Type B pancreatic cell (in vitro differentiated cells): Measurements from ENCODE around the gene ATRIP. TPM values are rescaled to one million over a fixed set of nuclear protein-coding genes. Genes with fewer than 3 reads are reported as not detected.

ENCODE experiments used
- DNase-seq: peaks from one replicate; pipeline ENCODE4 v3.0.0; 2021; ENCODE audit warnings: mixed read lengths; ENCODE audit not compliant: unreplicated experiment; ENCODE audit errors: extremely low spot score
- H3K27ac Mint-ChIP-seq: 2 replicates; pipeline ENCODE4 v1.8.0; 2021; ENCODE audit warnings: mild to moderate bottlenecking, mixed read lengths
- H3K27me3 Mint-ChIP-seq: 2 replicates; pipeline ENCODE4 v1.8.0; 2021; ENCODE audit warnings: mixed read lengths
- H3K36me3 Mint-ChIP-seq: 2 replicates; pipeline ENCODE4 v1.8.0; 2021; ENCODE audit warnings: mixed read lengths
- H3K4me1 Mint-ChIP-seq: one replicate; pipeline ENCODE4 v1.8.0; 2021; ENCODE audit warnings: mixed read lengths; ENCODE audit not compliant: unreplicated experiment
- H3K4me3 Mint-ChIP-seq: 2 replicates; pipeline ENCODE4 v1.8.0; 2021; ENCODE audit warnings: mild to moderate bottlenecking, mixed read lengths
- H3K9me3 Mint-ChIP-seq: 2 replicates; pipeline ENCODE4 v1.8.0; 2021; ENCODE audit warnings: mixed read lengths
- CTCF ChIP-seq: fragments of 200-600 bp; sonication (generic); conservative IDR thresholded peaks from 2 replicates; pipeline ENCODE4 v1.5.0; 2021; ENCODE audit warnings: antibody characterized with exemption, mild to moderate bottlenecking
- total RNA-seq: library from RNA; stranded (reverse); gene quantifications from 2 replicates; pipeline ENCODE4 v1.2.1, GENCODE V29; 2021; ENCODE audit warnings: low replicate concordance

ATRIP gene
- total RNA-seq, 1 donor from 2014 or later, result 16.0 TPM

GRCh38 chr3:48503401-48504050 is 57.0 kb downstream of the ATRIP start:
- no peak for DNase-seq
- peak overlapping the region; percentile 46 for H3K27ac Mint-ChIP-seq

GRCh38 chr3:48504051-48504946 is 57.8 kb downstream of the ATRIP start, which contains the start of gene SHISA5:
TSS of gene SHISA5 (minus strand) at chr3:48504174. CDS start at chr3:48504094, 80 bp downstream.
- Mint-ChIP-seq H3K27me3 (no peaks in the 10 kb centered on the region), H3K9me3 (no peaks in the 10 kb centered on the region), H3K4me1 (peaks cover 12% of the 10 kb centered on the region), H3K27ac (peak within 1 kb of the TSS; percentile 46), H3K36me3 (peaks cover 5% of the 10 kb centered on the region), H3K4me3 (peak within 1 kb of the TSS; percentile 83)
- no peak for TF ChIP-seq CTCF
- DNase-seq, result peak; percentile 77

More at GRCh38 chr3:48503401-48504050, 57.0 kb downstream of the ATRIP start:
- H3K4me3 Mint-ChIP-seq, result peak overlapping the region; percentile 83
- H3K36me3 Mint-ChIP-seq, result peaks cover 5% of the 10 kb centered on the region
- H3K4me1 Mint-ChIP-seq, result peaks cover 12% of the 10 kb centered on the region
- no peaks in the 10 kb centered on the region for H3K27me3 Mint-ChIP-seq
- no peak for TF ChIP-seq CTCF
- no peaks in the 10 kb centered on the region for H3K9me3 Mint-ChIP-seq

- Mint-ChIP-seq H3K4me3 (peak overlapping the region; percentile 77), H3K36me3 (peaks cover 2% of the 10 kb centered on the region), H3K4me1 (peaks cover 12% of the 10 kb centered on the region), H3K27me3 (no peaks in the 10 kb centered on the region), H3K9me3 (no peaks in the 10 kb centered on the region), H3K27ac (no peak overlapping the region)
- TF ChIP-seq CTCF, result no peak
- no peak for DNase-seq
Observed at GRCh38 chr3:48505146-48505545, 58.6 kb downstream of the ATRIP start.

GRCh38 chr3:48505968-48506504 is 59.5 kb downstream of the ATRIP start:
- Mint-ChIP-seq H3K4me3 (peak overlapping the region; percentile 77), H3K9me3 (no peaks in the 10 kb centered on the region), H3K36me3 (no peaks in the 10 kb centered on the region), H3K4me1 (peaks cover 14% of the 10 kb centered on the region), H3K27me3 (no peaks in the 10 kb centered on the region), H3K27ac (peak overlapping the region; percentile 60)
- TF ChIP-seq CTCF, result no peak
- DNase-seq, result no peak

- Mint-ChIP-seq H3K27ac (peak overlapping the region; percentile 85), H3K4me3 (peak overlapping the region; percentile 71), H3K36me3 (no peaks in the 10 kb centered on the region), H3K27me3 (no peaks in the 10 kb centered on the region), H3K4me1 (peaks cover 15% of the 10 kb centered on the region), H3K9me3 (no peaks in the 10 kb centered on the region)
- peak; percentile 63 for TF ChIP-seq CTCF
- DNase-seq, result no peak
Observed at GRCh38 chr3:48507256-48508061, 60.9 kb downstream of the ATRIP start.
